Measurements from ENCODE around the gene RAVER2.
"Not testable (repeated sequence)": the region's sequence is repeated elsewhere in the genome, so short reads cannot be mapped to it uniquely, and the experiment has no call there.

The RAVER2 gene, protein sequence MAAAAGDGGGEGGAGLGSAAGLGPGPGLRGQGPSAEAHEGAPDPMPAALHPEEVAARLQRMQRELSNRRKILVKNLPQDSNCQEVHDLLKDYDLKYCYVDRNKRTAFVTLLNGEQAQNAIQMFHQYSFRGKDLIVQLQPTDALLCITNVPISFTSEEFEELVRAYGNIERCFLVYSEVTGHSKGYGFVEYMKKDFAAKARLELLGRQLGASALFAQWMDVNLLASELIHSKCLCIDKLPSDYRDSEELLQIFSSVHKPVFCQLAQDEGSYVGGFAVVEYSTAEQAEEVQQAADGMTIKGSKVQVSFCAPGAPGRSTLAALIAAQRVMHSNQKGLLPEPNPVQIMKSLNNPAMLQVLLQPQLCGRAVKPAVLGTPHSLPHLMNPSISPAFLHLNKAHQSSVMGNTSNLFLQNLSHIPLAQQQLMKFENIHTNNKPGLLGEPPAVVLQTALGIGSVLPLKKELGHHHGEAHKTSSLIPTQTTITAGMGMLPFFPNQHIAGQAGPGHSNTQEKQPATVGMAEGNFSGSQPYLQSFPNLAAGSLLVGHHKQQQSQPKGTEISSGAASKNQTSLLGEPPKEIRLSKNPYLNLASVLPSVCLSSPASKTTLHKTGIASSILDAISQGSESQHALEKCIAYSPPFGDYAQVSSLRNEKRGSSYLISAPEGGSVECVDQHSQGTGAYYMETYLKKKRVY

DNA sequence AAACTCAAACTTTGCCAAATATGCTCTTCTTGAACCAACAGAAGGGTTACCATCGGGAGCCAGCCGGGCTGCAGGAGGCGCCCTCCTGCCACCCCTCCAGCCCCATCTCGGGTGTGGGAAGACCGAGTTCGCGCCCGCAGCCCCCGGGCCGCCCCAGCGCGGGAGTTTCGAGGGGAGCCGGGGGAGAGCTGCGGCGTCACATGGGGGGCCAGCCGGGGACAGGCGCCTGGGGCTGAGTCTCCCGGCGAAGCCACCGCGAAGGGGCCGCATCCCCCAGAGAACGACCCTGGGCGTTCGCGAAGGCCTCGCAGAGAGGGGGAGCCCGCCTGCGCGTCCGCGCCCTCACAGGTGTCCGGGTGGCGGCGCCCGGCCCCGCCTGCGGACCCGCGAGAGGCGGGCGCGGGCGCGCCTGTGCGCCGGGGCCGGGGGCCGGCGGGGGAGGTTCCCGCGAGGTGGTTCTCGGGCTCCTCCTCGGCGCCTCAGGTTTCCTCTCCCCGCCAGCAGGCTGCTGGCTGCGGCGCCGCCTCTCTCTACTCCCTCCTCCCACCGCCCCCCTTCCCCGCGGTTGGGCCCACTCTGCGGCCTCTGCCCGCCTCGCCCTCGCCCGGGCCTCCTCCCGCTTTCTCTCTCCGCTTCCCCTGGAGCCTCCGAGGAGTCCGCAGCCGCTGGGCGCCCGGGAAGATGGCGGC is at the start of gene RAVER2:
Gene RAVER2 (plus strand): TSS at position 584 of the 689 bp plus-strand sequence. CDS start 98 bp downstream, at position 682.
- TF ChIP-seq, protein P1, sequence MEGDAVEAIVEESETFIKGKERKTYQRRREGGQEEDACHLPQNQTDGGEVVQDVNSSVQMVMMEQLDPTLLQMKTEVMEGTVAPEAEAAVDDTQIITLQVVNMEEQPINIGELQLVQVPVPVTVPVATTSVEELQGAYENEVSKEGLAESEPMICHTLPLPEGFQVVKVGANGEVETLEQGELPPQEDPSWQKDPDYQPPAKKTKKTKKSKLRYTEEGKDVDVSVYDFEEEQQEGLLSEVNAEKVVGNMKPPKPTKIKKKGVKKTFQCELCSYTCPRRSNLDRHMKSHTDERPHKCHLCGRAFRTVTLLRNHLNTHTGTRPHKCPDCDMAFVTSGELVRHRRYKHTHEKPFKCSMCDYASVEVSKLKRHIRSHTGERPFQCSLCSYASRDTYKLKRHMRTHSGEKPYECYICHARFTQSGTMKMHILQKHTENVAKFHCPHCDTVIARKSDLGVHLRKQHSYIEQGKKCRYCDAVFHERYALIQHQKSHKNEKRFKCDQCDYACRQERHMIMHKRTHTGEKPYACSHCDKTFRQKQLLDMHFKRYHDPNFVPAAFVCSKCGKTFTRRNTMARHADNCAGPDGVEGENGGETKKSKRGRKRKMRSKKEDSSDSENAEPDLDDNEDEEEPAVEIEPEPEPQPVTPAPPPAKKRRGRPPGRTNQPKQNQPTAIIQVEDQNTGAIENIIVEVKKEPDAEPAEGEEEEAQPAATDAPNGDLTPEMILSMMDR (IDR thresholded peaks at IDR 0.05; ENCODE audit: control insufficient read depth, extremely low read depth, insufficient read depth): peak; percentile 61
- H3K4me3 ChIP-seq (ENCODE audit: low read depth, low read length): peak within 1 kb of the TSS; percentile 79
- no peak for DNase-seq (ENCODE audit: low read depth)

DNA sequence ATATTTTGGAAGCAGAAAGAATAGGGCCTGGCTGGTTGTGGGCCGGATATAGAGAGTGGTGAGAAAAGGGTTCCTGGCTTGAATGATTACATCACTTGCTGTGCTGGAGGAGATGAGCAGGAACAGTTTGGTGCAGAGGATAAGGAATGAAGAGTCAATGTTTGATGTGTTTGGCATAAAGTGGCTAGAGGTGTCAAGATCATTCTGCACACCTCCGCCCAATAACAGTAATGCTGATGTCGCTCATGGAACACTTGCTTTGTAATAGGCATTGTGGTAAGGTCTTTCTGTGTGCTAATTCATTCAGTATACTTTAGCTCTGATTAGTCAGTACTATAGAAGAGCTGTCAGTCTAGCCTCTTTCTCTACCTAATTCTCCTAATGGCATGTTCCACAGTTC is 48.0 kb upstream of the RAVER2 start:
- TF ChIP-seq, protein P1 (IDR thresholded peaks at IDR 0.05; ENCODE audit: control insufficient read depth, extremely low read depth, insufficient read depth): no peak
- H3K4me3 ChIP-seq (ENCODE audit: low read depth, low read length): no peak overlapping the region
- no peak for DNase-seq (ENCODE audit: low read depth)

DNA sequence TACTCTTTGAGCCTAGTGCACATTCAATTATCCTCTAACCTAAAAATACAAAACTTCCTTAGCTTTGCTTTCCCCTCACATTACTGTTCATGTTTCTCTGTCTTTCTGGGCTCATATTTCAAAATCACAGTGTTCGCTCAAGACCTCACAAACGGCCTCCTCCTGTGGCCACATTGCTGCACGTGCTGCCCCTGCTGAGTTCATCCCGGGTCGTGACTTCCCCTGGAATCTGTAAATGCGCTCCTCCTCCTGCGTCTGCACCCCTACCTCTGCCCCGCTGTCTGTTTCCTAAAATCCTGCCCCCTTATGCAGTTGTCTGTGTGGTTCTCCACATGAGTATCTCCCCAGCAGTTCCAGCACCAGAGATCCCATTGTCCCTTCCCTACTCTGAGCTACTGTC is 45.5 kb upstream of the RAVER2 start:
- DNase-seq (ENCODE audit: low read depth): no peak
- TF ChIP-seq, protein P1 (IDR thresholded peaks at IDR 0.05; ENCODE audit: control insufficient read depth, extremely low read depth, insufficient read depth): no peak
- H3K4me3 ChIP-seq (ENCODE audit: low read depth, low read length): no peak overlapping the region

DNA sequence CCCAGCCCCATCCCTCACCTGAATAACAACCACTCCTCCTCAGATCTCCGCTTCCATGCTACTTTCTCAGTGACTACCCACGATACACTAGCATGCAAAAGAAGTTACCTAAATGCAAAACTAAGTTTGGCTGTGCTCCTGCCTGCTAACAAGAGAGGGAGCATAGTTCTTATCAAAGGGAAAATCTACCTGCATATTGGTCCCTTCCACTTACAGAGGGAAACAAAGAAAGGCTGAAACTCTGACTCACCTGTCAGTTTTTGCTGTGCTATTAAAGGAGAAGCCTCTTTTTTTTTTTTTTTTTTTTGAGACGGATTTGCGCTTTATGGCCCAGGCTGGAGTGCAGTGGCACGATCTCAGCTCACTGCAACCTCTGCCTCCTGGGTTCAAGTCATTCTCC is 43.8 kb upstream of the RAVER2 start:
- H3K4me3 ChIP-seq (ENCODE audit: low read depth, low read length): no peak overlapping the region
- TF ChIP-seq, protein P1 (IDR thresholded peaks at IDR 0.05; ENCODE audit: control insufficient read depth, extremely low read depth, insufficient read depth): no peak
- no peak for DNase-seq (ENCODE audit: low read depth)

DNA sequence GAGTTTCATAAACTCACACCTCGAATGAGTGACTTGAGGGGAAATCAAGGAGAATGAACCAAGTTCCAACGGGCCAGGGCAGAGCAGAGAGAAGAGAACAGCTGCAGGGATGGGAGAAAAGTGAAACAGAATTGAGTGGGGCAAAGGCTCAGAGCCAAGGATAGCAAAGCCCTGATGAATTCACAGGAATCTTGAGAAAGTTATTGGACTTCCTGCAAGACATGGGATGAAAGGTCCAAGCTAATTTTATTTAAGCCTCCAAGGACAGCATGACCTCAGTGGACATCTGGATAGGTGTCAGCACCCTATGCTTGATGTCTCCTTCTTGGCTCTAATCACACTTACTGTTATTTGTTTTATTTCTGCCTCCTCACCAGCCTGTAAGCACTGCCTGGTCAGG is 43.0 kb upstream of the RAVER2 start:
- H3K4me3 ChIP-seq (ENCODE audit: low read depth, low read length): no peak overlapping the region
- TF ChIP-seq, protein P1 (IDR thresholded peaks at IDR 0.05; ENCODE audit: control insufficient read depth, extremely low read depth, insufficient read depth): no peak
- DNase-seq (ENCODE audit: low read depth): no peak

DNA sequence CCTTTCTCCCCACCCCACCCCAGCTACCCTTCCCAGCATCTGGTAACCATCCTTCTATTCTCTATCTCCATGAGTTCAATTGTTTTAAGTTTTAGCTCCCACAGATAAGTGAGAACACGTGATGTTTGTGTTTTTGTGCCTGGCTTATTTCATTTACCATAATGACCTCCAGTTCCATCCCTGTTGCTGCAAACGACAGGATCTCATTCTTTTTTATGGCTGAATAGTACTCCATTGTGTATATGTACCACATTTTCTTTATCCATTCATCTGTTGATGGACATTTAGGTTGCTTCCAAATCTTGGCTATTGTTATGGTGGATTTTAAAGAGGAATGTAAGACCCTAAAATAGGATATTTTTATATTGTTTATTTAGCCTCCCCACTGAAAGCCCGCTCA is 42.2 kb upstream of the RAVER2 start:
- DNase-seq (ENCODE audit: low read depth); H3K4me3 ChIP-seq (ENCODE audit: low read depth, low read length): not testable (repeated sequence)

DNA sequence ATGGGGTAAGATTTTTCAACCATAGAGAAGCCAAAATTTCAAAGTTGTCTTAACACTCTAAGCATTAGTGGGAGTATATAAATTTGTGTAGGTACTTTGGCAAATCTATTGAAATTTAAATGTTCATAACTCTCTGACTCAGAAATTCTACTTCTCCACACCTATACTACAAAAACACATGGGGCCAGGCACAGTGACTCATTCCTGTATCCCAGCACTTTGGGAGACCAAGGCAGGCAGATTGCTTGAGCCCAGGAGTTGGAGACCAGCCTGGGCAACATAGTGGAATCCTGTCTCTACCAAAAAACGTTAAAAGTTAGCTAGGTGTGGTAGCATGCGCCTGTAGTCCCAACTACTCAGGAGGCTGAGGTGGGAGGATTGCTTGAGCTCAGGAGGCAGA is 41.3 kb upstream of the RAVER2 start:
- H3K4me3 ChIP-seq (ENCODE audit: low read depth, low read length): no peak overlapping the region
- no peak for DNase-seq (ENCODE audit: low read depth)
- TF ChIP-seq, protein P1 (IDR thresholded peaks at IDR 0.05; ENCODE audit: control insufficient read depth, extremely low read depth, insufficient read depth): no peak
